Iris pigment epithelial cell (primary cell): ENCODE data around the gene ITLN2.
"Not testable (repeated sequence)": the region's sequence is repeated elsewhere in the genome, so short reads cannot be mapped to it uniquely, and the experiment has no call there.

Experiments
- DNase-seq: peaks from one replicate; pipeline ENCODE4 v3.0.0-alpha.2; 2011; ENCODE audit warnings: low read depth

The ITLN2 gene

GRCh38 chr1:160954158-160955104 is at the start of gene ITLN2:
TSS of gene ITLN2 (minus strand) at chr1:160954809. CDS start at chr1:160954741, 68 bp downstream.
- DNase-seq = peak; percentile 38

- no peak for DNase-seq
Observed at GRCh38 chr1:161001525-161001924, 46.9 kb upstream of the ITLN2 start.

- no peak for DNase-seq
Observed at GRCh38 chr1:161000736-161001480, 46.3 kb upstream of the ITLN2 start.

- no peak for DNase-seq
Observed at GRCh38 chr1:160999376-160999775, 44.8 kb upstream of the ITLN2 start.

GRCh38 chr1:160997323-160998038 is 42.9 kb upstream of the ITLN2 start:
- peak; percentile 81 for DNase-seq

- DNase-seq = peak; percentile 63
Observed at GRCh38 chr1:160996178-160996577, 41.6 kb upstream of the ITLN2 start.

- peak; percentile 82 for DNase-seq
Observed at GRCh38 chr1:160993544-160994193, 39.1 kb upstream of the ITLN2 start.

- not testable (repeated sequence) for DNase-seq
Observed at GRCh38 chr1:160992036-160992435, 37.4 kb upstream of the ITLN2 start.

- DNase-seq = no peak
Observed at GRCh38 chr1:160987359-160988050, 32.9 kb upstream of the ITLN2 start.

GRCh38 chr1:160985723-160986122 is 31.1 kb upstream of the ITLN2 start:
- DNase-seq = no peak

GRCh38 chr1:160981584-160982411 is 27.2 kb upstream of the ITLN2 start:
- no peak for DNase-seq

GRCh38 chr1:160979286-160979685 is 24.7 kb upstream of the ITLN2 start:
- no peak for DNase-seq

- DNase-seq = peak; percentile 52
Observed at GRCh38 chr1:160978510-160978927, 23.9 kb upstream of the ITLN2 start.

GRCh38 chr1:160975026-160975425 is 20.4 kb upstream of the ITLN2 start:
- no peak for DNase-seq

- DNase-seq = no peak
Observed at GRCh38 chr1:160973491-160973890, 18.9 kb upstream of the ITLN2 start.

GRCh38 chr1:160972939-160973338 is 18.3 kb upstream of the ITLN2 start:
- DNase-seq = no peak

GRCh38 chr1:160971618-160972056 is 17.0 kb upstream of the ITLN2 start:
- no peak for DNase-seq

GRCh38 chr1:160963521-160963920 is 8.9 kb upstream of the ITLN2 start:
- no peak for DNase-seq

GRCh38 chr1:160961419-160961818 is 6.8 kb upstream of the ITLN2 start:
- no peak for DNase-seq

- no peak for DNase-seq
Observed at GRCh38 chr1:160956966-160957365, 2.4 kb upstream of the ITLN2 start.
